Lower leg skin (tissue), 3 donors: ENCODE measurements around the gene WDR47.

ENCODE experiments used
- POLR2A ChIP-seq, 2 donors: fragments of 450-650 bp; IDR thresholded peaks; one replicate each; pipeline ENCODE4 v1.6.1; 2016 to 2017; ENCODE audit warnings: antibody characterized with exemption in 2 of 2, mild to moderate bottlenecking in 1 of 2, moderate library complexity in 1 of 2
- TF ChIP-seq, protein P1 (sequence below), 3 donors: fragments of 450-650 bp; IDR thresholded peaks; one replicate each; pipeline ENCODE4 v1.5.1; 2016; ENCODE audit warnings: antibody characterized with exemption in 3 of 3, mild to moderate bottlenecking in 3 of 3, moderate library complexity in 2 of 3

DNA sequence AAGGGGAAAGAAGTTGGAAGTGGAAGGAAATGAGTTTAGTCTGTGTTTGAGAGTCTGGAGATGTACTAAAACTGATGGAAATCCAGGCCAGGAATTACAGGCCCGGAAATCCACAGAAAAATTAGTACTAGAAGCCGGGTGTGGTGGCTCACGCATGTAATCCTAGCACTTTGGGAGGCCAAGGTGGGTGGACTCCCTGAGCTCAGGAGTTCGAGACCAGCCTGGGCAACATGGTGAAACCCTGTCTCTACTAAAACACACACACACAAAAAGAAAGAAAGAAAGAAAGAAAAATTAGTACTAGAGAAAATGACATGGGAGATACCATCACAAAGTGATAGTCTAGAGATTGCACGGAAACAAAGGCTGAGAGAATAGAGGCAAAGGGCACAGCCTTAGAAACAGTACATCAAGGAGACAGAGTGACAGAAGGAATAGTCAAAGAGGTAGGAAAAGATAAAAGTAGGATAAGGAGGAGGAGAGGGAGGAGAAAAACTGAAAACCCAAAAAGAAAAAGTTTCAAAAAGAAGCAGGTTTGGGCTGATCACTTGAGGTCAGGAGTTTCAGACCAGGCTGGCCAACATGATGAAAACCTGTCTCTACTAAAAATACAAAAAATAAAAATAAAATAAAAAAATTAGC, 38.7 kb upstream of the WDR47 start:
- TF ChIP-seq, protein P1, sequence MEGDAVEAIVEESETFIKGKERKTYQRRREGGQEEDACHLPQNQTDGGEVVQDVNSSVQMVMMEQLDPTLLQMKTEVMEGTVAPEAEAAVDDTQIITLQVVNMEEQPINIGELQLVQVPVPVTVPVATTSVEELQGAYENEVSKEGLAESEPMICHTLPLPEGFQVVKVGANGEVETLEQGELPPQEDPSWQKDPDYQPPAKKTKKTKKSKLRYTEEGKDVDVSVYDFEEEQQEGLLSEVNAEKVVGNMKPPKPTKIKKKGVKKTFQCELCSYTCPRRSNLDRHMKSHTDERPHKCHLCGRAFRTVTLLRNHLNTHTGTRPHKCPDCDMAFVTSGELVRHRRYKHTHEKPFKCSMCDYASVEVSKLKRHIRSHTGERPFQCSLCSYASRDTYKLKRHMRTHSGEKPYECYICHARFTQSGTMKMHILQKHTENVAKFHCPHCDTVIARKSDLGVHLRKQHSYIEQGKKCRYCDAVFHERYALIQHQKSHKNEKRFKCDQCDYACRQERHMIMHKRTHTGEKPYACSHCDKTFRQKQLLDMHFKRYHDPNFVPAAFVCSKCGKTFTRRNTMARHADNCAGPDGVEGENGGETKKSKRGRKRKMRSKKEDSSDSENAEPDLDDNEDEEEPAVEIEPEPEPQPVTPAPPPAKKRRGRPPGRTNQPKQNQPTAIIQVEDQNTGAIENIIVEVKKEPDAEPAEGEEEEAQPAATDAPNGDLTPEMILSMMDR (IDR thresholded peaks at IDR 0.05): no peak
- TF ChIP-seq POLR2A (IDR thresholded peaks at IDR 0.05): no peak
